Nephron (organoid): ENCODE data around the gene VWA8.

Experiments
- H3K27ac Mint-ChIP-seq, 3 experiments: 2 replicates each; pipeline ENCODE4 v1.8.0; 2020; ENCODE audit warnings: mixed read lengths in 3 of 3, mild to moderate bottlenecking in 2 of 3, moderate library complexity in 1 of 3
- H3K27me3 Mint-ChIP-seq: 2 replicates; pipeline ENCODE4 v1.8.0; 2021; ENCODE audit warnings: low read depth, mild to moderate bottlenecking, moderate library complexity, mixed read lengths
- H3K36me3 Mint-ChIP-seq: 2 replicates; pipeline ENCODE4 v1.8.0; 2020; ENCODE audit warnings: low read depth, mixed read lengths
- H3K4me1 Mint-ChIP-seq: 2 replicates; pipeline ENCODE4 v1.8.0; 2020; ENCODE audit warnings: mixed read lengths
- H3K4me3 Mint-ChIP-seq, 3 experiments: 2 replicates each; pipeline ENCODE4 v1.8.0; 2020; ENCODE audit warnings: mild to moderate bottlenecking in 3 of 3, mixed read lengths in 3 of 3, moderate library complexity in 2 of 3
- H3K9me3 Mint-ChIP-seq: 2 replicates; pipeline ENCODE4 v1.8.0; 2020; ENCODE audit warnings: mixed read lengths
- CTCF ChIP-seq, 3 experiments: fragments of 200-600 bp; sonication (generic); IDR thresholded peaks; one replicate each; pipeline ENCODE4 v1.5.0; 2021; ENCODE audit warnings: antibody characterized with exemption in 3 of 3; ENCODE audit not compliant: unreplicated experiment in 3 of 3

The VWA8 gene

GRCh38 chr13:41785402-41786172 is 175.3 kb downstream of the VWA8 start:
- H3K9me3 Mint-ChIP-seq: no peaks in the 10 kb centered on the region
- no peaks in the 10 kb centered on the region for H3K27me3 Mint-ChIP-seq
- no peaks in the 10 kb centered on the region for H3K36me3 Mint-ChIP-seq
- no peak overlapping the region for H3K4me3 Mint-ChIP-seq
- no peak for TF ChIP-seq CTCF (IDR thresholded peaks at IDR 0.05; ENCODE audit: unreplicated experiment in 3 of 3)
- H3K4me1 Mint-ChIP-seq: no peaks in the 10 kb centered on the region
- H3K27ac Mint-ChIP-seq: peak overlapping the region in 1 of 3 experiments; percentile 21

GRCh38 chr13:41782086-41782485 is 178.8 kb downstream of the VWA8 start:
- H3K4me1 Mint-ChIP-seq: no peaks in the 10 kb centered on the region

GRCh38 chr13:41780715-41781706 is 179.9 kb downstream of the VWA8 start:
- no peaks in the 10 kb centered on the region for H3K4me1 Mint-ChIP-seq
- H3K27ac Mint-ChIP-seq: no peak overlapping the region
- no peaks in the 10 kb centered on the region for H3K9me3 Mint-ChIP-seq
- no peak for TF ChIP-seq CTCF (IDR thresholded peaks at IDR 0.05; ENCODE audit: unreplicated experiment in 3 of 3)
- no peak overlapping the region for H3K4me3 Mint-ChIP-seq
- no peaks in the 10 kb centered on the region for H3K27me3 Mint-ChIP-seq
- peaks cover 6% of the 10 kb centered on the region for H3K36me3 Mint-ChIP-seq

More at GRCh38 chr13:41782086-41782485, 178.8 kb downstream of the VWA8 start:
- no peaks in the 10 kb centered on the region for H3K27me3 Mint-ChIP-seq
- H3K9me3 Mint-ChIP-seq: no peaks in the 10 kb centered on the region
- peaks cover 5% of the 10 kb centered on the region for H3K36me3 Mint-ChIP-seq
- TF ChIP-seq CTCF (IDR thresholded peaks at IDR 0.05; ENCODE audit: unreplicated experiment in 3 of 3): no peak
- H3K27ac Mint-ChIP-seq: no peak overlapping the region
- no peak overlapping the region for H3K4me3 Mint-ChIP-seq

- Mint-ChIP-seq H3K9me3 (no peaks in the 10 kb centered on the region), H3K4me1 (no peaks in the 10 kb centered on the region), H3K4me3 (no peak overlapping the region), H3K36me3 (peaks cover 10% of the 10 kb centered on the region), H3K27ac (no peak overlapping the region), H3K27me3 (no peaks in the 10 kb centered on the region)
- no peak for TF ChIP-seq CTCF (IDR thresholded peaks at IDR 0.05; ENCODE audit: unreplicated experiment in 3 of 3)
These were observed 185.7 kb downstream of the VWA8 start for GRCh38 chr13:41775251-41775650.

- Mint-ChIP-seq H3K4me1 (no peaks in the 10 kb centered on the region), H3K27me3 (no peaks in the 10 kb centered on the region), H3K4me3 (no peak overlapping the region), H3K9me3 (no peaks in the 10 kb centered on the region), H3K36me3 (peaks cover 13% of the 10 kb centered on the region), H3K27ac (peak overlapping the region in 1 of 3 experiments; percentile 19)
- TF ChIP-seq CTCF (IDR thresholded peaks at IDR 0.05; ENCODE audit: unreplicated experiment in 3 of 3): no peak
These were observed 186.2 kb downstream of the VWA8 start for GRCh38 chr13:41774605-41775218.
